Measurements from ENCODE around the gene DOCK2.
"Not testable (repeated sequence)": the region's sequence is repeated elsewhere in the genome, so short reads cannot be mapped to it uniquely, and the experiment has no call there.

Gene DOCK2

GRCh38 chr5:169641253-169641652 lies 4.2 kb downstream of the DOCK2 start:
- DNase-seq, result no peak

DNA sequence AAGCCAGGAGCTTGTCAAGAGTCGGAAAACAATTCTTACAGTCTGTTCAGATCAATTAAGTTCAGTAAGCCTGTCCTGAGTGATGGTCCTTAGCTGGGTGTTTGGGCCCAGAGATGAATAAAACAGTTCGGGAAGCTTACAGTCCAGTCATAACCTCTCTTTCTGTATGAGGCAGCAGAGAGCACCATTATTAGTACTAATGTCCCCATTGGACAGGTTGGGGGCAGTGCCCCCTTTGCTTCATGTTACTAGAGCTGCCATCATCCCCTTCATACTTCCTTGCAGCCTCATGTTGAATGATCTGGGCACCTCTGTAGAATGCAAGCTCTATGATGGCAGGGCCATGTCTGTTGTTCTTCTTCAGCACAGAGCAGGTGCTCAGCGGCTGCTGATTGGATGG lies 9.8 kb downstream of the DOCK2 start:
- DNase-seq, result no peak

DNA sequence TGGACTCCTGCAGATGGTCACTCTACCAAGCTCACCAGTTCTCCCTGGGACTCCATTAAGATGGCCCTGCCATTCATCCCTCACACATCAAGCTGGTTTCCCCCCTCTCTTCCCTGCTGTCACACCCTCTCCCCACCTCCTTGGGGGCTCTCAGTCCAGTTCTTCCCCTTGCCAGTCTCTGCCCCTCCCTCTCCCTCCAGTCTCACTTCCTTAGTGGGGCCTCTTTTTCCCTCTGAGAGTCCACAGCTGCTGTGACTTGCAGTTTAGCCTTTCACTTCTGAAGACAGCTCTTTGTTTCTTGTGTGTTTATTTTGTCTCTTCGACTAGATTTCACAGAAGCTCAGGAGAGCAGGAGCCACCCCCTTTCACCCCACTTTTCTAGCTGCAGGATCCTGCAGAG lies 10.5 kb downstream of the DOCK2 start:
- no peak for DNase-seq

DNA sequence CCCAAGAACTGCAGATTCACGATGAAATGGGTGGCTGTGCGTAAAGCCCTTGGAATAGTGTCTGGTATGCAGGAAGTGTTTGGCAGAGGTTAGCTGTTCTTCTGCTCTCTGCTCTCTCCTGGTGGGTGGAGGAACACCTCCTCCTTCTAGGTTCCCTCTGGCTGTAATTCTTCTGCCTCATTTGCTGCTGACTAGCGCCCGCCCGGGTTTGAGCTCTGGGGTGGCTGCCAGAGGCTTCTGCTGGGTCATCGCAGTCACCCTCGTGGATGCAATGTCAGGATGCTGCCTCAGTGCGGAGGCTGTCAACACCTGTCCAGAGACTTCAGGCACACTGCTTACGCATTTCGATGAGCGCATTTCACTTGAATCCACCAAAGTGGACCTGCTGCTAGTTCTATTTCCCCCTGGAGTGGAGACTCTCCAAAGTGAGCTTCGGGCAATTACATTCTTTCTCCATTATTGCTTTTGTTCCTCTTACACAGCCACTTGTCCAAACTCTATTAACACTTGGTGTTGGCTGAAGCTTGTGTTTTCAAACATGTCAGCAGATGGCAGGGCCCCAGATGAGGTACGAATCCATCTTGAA lies 11.7 kb downstream of the DOCK2 start:
- DNase-seq, result no peak

DNA sequence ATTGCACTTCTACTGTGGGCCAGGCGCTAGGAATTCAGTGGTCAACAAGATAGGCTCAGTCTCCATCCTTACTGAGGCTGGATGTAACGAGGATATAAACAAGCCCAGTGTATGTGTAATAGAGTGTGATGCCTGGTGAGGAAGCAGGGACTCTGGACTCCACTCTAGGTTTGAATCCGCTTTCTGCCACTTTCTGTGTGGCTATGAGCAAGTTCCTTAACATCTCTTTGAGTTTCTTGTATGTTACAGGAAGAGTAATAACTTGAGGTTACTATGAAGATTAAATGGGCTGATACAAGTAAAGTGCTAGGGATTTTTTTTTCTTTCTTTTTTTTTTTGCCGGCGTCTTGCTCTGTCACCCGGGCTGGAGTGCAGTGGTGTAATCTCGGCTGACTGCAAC lies 12.4 kb downstream of the DOCK2 start:
- DNase-seq, result no peak

DNA sequence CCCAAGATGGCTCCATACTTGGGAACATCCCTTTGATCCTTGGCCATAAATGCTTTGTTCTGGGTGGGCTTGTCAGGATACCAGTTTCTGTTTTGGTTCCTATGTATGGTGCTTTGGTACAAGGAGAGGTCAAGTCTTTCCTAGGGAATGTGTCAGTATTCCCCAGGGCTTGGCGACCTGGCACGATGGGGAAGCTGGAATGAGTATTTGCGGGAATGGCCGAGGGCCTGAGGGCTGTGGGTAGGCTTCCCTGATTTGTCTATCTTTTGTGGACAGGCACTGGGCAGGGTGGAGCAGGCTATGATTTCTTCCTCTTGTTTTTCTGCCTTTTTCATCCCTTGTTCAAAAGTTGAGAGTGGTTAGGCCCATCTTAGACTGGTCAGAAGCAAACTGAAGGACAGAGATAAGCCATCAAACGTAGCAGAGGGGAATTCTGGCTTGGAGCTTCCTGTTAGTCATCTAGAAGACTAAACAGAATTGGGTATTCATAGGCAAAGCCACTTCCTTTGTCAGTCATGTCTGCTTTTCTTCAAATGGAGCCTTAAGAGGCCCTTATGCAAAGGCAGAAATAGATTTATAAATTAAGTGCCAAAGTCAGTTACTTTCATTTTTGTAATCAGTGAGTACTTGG lies 13.7 kb downstream of the DOCK2 start:
- DNase-seq, result no peak

DNA sequence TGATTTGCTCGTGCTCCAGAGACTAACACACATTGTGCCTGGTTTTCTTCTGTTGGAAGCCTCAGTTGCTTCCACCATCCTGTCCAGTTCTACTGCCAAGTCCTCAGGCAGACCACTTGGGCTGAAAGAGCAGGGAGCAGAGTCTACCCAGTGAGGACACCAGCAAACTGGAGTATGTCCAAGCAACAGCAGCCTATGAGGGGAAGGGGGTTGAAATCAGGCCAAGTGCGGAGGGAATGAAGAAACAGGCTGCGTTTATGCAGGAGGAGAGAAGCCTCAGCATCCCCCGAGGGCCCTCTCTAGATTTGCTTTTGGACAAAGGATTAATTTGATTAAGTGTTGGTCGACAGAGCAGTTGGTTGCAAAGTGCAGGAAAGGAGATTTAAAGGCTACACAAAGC lies 14.5 kb downstream of the DOCK2 start:
- no peak for DNase-seq

- no peak for DNase-seq
These were observed 15.0 kb downstream of the DOCK2 start for GRCh38 chr5:169652057-169652456.

DNA sequence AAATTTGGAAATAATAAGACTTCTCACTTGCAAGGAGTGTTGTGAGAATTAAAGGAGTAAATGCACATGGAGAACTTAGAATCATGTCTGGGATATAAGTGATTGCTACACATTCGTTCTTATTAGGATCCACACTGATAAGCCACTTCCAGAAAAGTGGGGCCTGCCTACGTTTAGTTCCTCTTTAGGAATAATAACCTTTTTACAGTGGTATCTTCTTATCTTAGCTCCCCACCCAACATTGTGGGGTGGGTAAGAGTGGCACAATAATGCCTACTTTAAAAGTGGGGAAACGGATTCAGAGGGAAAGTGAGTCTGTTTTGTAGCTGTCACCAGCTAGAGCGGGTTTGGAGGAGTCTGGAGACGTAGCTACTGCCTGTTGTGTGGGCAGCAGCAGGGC lies 16.0 kb downstream of the DOCK2 start:
- DNase-seq, result no peak

- DNase-seq, result no peak
These were observed 18.3 kb downstream of the DOCK2 start for GRCh38 chr5:169655353-169655752.

- DNase-seq, result no peak
These were observed 19.2 kb downstream of the DOCK2 start for GRCh38 chr5:169656125-169656901.

DNA sequence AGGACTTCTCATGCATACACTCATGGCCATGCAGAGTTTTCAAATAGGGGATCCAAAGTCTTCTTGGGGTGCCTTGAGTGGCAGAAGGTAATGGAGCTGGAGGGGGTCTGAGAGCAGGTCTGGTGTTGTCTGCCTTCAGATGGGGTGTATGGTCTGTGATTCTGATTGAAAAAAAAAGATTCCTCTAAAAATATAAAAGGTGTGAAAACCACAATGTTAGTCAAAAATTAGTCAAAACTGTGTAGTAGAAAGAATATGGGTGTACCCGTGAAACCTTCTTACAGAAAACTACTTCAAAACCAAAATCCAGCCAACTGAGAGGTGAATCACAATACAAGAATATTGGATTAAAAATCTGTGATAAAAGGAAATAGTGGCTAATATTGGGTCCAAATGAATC lies 20.1 kb downstream of the DOCK2 start:
- no peak for DNase-seq

- DNase-seq, result not testable (repeated sequence)
These were observed 25.4 kb downstream of the DOCK2 start for GRCh38 chr5:169662451-169662850.

DNA sequence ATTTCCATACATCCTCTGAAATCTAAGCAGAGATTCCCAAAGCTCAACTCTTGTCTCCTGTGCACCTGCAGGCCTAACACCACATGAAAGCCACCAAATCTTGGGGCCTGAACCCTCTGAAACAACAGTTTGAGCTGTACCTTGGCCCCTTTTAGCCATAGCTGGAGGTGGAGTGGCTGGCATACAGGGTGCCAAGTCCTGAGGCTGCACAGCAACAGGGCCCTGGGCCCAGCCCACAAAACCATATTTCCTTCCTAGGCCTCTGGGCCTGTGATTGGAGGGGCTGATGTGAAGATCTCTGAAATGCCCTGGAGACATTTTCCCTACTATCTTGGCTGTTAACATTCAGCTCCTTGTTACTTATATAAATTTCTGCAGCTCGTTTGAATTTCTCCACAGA lies 26.5 kb downstream of the DOCK2 start:
- no peak for DNase-seq

- no peak for DNase-seq
These were observed 29.3 kb downstream of the DOCK2 start for GRCh38 chr5:169666365-169666764.

DNA sequence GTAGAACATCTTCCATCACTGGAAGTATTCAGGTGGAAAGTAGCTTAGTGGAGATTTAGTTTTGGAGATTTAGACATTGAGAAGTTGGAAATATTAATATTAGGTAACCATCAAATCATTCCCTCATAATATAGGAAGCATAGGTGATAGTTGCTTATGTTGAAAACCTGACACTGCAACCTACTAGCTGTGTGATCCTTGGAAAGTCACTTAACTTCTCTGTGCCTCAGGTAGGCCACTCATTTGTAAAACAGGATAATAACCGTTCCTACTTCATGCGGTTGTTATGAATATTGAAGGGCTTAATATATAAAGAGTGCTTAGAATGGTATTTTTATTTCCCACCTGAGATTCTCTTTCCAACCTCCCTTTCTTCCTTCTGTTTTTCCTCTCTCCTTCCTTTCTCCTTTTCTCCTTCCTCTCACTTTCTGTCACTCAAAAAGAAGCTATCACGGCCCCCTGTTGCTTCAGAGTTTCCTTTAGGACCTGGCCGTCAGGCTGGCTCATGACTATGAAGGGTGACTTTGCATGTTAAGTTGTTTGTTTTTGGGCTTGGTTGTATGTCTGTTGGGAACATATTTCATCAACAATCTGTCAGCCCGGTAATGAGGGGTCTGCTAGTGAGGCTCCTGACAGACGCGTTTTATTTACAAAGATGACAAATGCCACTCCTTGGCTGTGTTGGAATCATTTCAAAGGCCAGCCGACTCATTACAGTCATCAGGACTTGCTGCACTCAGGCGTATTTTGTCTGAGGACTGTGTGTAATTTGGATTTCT lies 31.0 kb downstream of the DOCK2 start:
- no peak for DNase-seq

GRCh38 chr5:169668732-169669131 lies 31.7 kb downstream of the DOCK2 start:
- DNase-seq, result no peak

DNA sequence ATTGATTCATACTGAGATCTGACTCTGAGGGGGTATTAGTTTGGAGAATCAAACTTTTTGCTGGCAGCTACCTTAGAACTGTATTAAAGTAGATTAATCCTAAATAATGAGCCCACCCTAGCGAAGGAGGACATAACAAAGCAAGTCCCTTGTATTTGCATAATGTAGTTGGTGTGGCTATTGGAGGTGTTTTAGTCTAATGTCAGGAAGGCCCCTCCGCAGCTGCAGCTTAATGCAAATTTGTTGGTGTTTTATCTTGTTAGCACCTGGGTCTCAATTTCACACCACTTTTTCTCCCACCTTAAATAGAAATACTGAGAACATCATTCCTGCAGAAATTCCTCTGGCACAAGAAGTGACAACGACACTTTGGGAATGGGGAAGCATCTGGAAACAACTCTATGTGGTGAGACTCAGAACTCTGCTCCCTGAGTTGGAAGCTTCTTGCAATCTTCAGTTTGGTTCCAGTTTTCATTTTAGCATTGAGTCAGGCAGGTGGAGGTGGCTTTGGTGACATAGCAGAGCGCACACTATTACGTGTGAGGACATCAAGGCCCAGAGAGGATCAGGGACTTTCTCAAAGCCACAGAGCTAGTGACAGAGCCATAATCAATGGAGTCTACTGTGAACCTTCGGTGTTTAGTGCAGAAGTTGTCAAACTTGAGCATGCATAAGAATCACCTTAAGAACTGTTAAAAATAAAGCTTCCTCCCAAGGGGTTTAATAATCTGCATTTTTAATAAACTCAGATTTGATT lies 33.9 kb downstream of the DOCK2 start:
- DNase-seq, result no peak

DNA sequence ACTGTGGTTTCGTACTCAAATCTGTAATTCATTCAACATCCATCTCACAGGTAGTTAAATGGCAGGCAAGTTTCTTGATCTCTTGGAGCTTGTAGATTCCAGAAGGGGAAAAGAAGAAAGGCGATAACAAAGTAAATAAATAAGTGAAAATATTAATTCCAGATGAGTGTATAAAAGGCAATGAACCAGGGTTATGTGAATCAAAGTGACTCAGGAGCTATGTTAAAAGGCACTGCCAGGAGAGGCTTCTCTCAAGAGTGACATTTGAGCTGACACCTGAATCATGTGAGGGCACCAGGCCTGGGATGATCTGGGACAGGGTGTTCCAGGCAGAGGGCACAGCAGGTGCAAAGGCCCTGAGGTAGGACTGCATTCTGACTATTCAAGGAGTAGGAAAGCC lies 45.0 kb downstream of the DOCK2 start:
- DNase-seq, result no peak

DNA sequence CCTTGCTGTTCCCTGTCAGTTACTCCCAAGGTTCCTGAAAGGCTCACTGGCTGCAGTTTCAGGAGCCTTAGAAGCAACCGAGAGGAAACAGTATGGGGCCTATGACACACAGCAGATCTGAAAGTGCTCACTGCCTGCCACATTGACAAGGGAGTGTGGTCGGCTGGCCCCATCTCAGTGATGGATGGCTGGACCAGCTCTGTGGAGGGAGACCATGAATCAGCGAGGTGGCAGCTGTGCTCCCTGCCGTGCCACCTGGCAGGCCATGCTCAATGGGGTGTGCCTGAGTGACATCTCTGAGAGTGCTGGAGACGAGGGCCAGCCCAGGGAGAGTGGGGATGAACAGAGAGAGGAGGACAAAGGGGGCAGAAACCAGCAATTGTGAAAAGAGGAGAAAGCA lies 49.1 kb downstream of the DOCK2 start:
- DNase-seq, result no peak

GRCh38 chr5:169688106-169688505 lies 51.0 kb downstream of the DOCK2 start:
- no peak for DNase-seq

GRCh38 chr5:169691471-169691870 lies 54.4 kb downstream of the DOCK2 start:
- DNase-seq, result no peak

DNA sequence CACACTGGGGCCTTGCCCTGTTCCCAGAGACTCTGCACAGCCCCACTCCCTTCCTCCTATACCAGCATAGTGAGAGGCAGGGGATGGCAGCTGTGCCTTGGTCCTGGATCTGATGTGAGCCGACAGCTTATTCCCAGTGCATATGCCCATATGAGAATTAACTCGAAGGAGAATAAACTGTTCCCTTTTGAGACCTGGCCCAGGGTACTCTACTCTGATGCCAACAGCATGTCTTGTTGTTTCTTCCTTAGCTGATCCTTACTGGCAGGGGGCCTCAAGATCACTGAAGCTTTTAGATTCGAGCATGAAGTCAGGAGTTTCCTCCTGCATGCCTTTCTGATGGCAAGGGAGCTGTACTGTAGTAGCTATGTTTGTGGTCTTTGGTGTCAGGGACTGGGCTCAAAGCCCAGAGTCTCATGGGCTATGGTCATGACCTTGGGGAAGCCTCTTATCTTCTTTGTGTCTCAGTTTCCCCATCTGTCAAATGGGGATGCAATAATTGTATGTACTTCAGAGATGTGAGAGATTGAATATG lies 57.1 kb downstream of the DOCK2 start:
- no peak for DNase-seq

Measured in 8988T (cell line).